Measurements from ENCODE around the gene PREPL. TPM values are rescaled to one million over a fixed set of nuclear protein-coding genes. Genes with fewer than 3 reads are reported as not detected.

PREPL gene
- total and polyA plus RNA-seq, 2 experiments from 2014 or later, result 31.5 to 38.6 TPM

DNA sequence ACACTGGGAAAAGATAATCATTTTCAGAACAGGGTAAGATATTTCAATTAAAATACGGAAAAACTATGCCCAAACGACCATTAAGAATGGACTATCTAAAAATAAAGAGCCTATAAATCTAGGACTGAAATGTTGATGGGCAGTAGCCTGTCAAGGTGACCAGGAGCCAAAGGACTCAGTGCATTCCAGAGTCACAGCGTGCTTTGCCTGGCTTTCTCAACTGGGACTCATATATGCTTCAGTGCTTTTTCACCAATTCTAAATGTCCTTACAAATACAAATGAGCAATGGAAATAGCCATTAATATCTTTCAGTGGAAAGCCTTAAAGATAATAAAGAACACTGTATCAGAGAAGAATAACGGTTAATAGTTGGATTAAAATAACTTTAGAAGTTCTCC lies 35.4 kb downstream of the PREPL start:
- H3K4me2 ChIP-seq (ENCODE audit: unreplicated experiment), result no peak overlapping the region
- peaks cover 15% of the 10 kb centered on the region for H3F3A ChIP-seq (ENCODE audit: insufficient read depth)
- H4K20me1 ChIP-seq (ENCODE audit: insufficient read depth), result no peaks in the 10 kb centered on the region
- no peak overlapping the region for H2AFZ ChIP-seq
- no peaks in the 10 kb centered on the region for H3K27me3 ChIP-seq (replicated peaks; ENCODE audit: insufficient read depth)
- H3K36me3 ChIP-seq (ENCODE audit: low read depth), result peaks cover 46% of the 10 kb centered on the region
- no peaks in the 10 kb centered on the region for H3K79me2 ChIP-seq (ENCODE audit: insufficient read depth)
- no peaks in the 10 kb centered on the region for H3K9me2 ChIP-seq (ENCODE audit: insufficient read depth)
- no peak for DNase-seq
- TF ChIP-seq EZH2 (IDR thresholded peaks at IDR 0.05; ENCODE audit: insufficient read depth, poor library complexity, severe bottlenecking) (no peak), EZH2phosphoT487 (IDR thresholded peaks at IDR 0.05; ENCODE audit: insufficient read depth, low read depth) (no peak)
- H3K9ac ChIP-seq, result no peak overlapping the region
- peaks cover 15% of the 10 kb centered on the region for H3K4me1 ChIP-seq (ENCODE audit: insufficient read depth)
- H3K9me3 ChIP-seq (ENCODE audit: low read depth), result no peaks in the 10 kb centered on the region
- WGBS, 2 experiments (ENCODE audit: low coverage in 1 of 2, low lambda C conversion rate in 2 of 2, missing lambda C conversion rate in 2 of 2), result 87 to 90% methylated on average over 4 of the region's 4 CpGs
- in situ Hi-C loops (cut with MboI), result no loop called here
- H3K27ac ChIP-seq, result no peak overlapping the region
- no peak overlapping the region for H3K4me3 ChIP-seq

DNA sequence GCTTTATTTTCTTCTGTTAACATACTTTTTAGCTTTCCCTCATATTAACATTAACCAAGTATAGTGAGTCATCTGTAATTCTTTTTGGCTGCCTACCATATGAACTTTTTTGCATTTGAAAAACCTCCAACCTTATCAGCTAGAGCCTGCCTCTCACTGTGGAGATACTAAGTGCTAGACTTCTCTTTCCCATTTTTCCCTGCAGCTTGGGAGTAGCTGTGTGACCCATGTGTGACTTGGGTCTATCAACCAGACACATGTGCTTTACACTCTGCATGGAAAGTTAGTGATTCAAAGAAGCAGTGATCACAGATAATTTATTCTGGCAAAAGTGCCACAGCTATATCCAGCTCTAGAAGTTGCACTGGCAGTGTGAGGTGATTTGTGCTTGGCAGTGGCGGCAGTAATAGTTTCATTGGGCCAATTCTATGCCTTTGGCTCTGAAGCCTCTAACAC lies 36.3 kb downstream of the PREPL start:
- Histone ChIP-seq H3K4me2 (ENCODE audit: unreplicated experiment) (peak overlapping the region; percentile 19), H3K9me2 (ENCODE audit: insufficient read depth) (no peaks in the 10 kb centered on the region), H3K79me2 (ENCODE audit: insufficient read depth) (no peaks in the 10 kb centered on the region), H2AFZ (no peak overlapping the region), H3F3A (ENCODE audit: insufficient read depth) (peaks cover 15% of the 10 kb centered on the region), H3K36me3 (ENCODE audit: low read depth) (peaks cover 55% of the 10 kb centered on the region), H3K9ac (no peak overlapping the region), H3K27ac (no peak overlapping the region), H4K20me1 (ENCODE audit: insufficient read depth) (no peaks in the 10 kb centered on the region), H3K4me1 (ENCODE audit: insufficient read depth) (peaks cover 11% of the 10 kb centered on the region; the same call in 1 of the 2 replicates), H3K4me3 (no peak overlapping the region), H3K9me3 (ENCODE audit: low read depth) (no peaks in the 10 kb centered on the region), H3K27me3 (replicated peaks; ENCODE audit: insufficient read depth) (no peaks in the 10 kb centered on the region)
- TF ChIP-seq EZH2 (IDR thresholded peaks at IDR 0.05; ENCODE audit: insufficient read depth, poor library complexity, severe bottlenecking) (no peak), EZH2phosphoT487 (IDR thresholded peaks at IDR 0.05; ENCODE audit: insufficient read depth, low read depth) (no peak)
- in situ Hi-C loops (cut with MboI), result no loop called here
- peak; percentile 59 for DNase-seq
- WGBS, 2 experiments (ENCODE audit: low coverage in 1 of 2, low lambda C conversion rate in 2 of 2, missing lambda C conversion rate in 2 of 2), result 32 to 39% methylated on average over 1 of the region's 1 CpG

GRCh38 chr2:44321360-44321759 lies 39.9 kb downstream of the PREPL start:
- H3K9me2 ChIP-seq (ENCODE audit: insufficient read depth), result no peaks in the 10 kb centered on the region
- in situ Hi-C loops (cut with MboI), result no loop called here
- no peak overlapping the region for H3K4me2 ChIP-seq (ENCODE audit: unreplicated experiment)
- WGBS, 2 experiments (ENCODE audit: low coverage in 1 of 2, low lambda C conversion rate in 2 of 2, missing lambda C conversion rate in 2 of 2), result 95 to 98% methylated on average over 5 of the region's 5 CpGs
- H3K4me1 ChIP-seq (ENCODE audit: insufficient read depth), result peaks cover 11% of the 10 kb centered on the region; the same call in 1 of the 2 replicates
- peaks cover 69% of the 10 kb centered on the region for H3K36me3 ChIP-seq (ENCODE audit: low read depth)
- TF ChIP-seq EZH2 (IDR thresholded peaks at IDR 0.05; ENCODE audit: insufficient read depth, poor library complexity, severe bottlenecking), result no peak
- TF ChIP-seq EZH2phosphoT487 (IDR thresholded peaks at IDR 0.05; ENCODE audit: insufficient read depth, low read depth), result no peak
- H3K9me3 ChIP-seq (ENCODE audit: low read depth), result no peaks in the 10 kb centered on the region
- H3F3A ChIP-seq (ENCODE audit: insufficient read depth), result peaks cover 15% of the 10 kb centered on the region
- DNase-seq, result no peak
- H3K27me3 ChIP-seq (replicated peaks; ENCODE audit: insufficient read depth), result no peaks in the 10 kb centered on the region
- H2AFZ ChIP-seq, result no peak overlapping the region
- H4K20me1 ChIP-seq (ENCODE audit: insufficient read depth), result no peaks in the 10 kb centered on the region
- H3K79me2 ChIP-seq (ENCODE audit: insufficient read depth), result no peaks in the 10 kb centered on the region
- no peak overlapping the region for H3K9ac ChIP-seq
- H3K4me3 ChIP-seq, result no peak overlapping the region
- no peak overlapping the region for H3K27ac ChIP-seq

DNA sequence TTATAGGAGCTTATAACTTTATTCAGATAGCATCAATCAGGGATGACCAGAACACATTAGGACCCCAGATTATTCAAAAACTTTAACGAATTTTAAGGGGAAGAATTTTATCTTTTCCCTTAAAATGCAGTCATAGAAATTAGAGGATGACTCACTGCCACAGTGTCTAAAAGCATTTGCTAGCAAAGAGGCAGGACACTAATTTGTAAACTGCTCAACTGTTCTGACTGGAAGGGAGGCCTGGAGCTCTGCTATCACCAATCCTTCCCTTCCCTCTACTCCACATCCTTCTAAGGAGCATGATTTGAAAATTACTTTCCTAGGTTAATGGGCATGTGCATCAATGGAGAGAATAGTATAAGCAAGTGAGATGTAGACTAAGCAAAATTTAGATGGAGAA lies 40.5 kb downstream of the PREPL start:
- no peak overlapping the region for H2AFZ ChIP-seq
- H4K20me1 ChIP-seq (ENCODE audit: insufficient read depth), result no peaks in the 10 kb centered on the region
- H3K36me3 ChIP-seq (ENCODE audit: low read depth), result peaks cover 72% of the 10 kb centered on the region
- H3F3A ChIP-seq (ENCODE audit: insufficient read depth), result peaks cover 14% of the 10 kb centered on the region
- H3K27me3 ChIP-seq (replicated peaks; ENCODE audit: insufficient read depth), result no peaks in the 10 kb centered on the region
- H3K4me3 ChIP-seq, result no peak overlapping the region
- no peak overlapping the region for H3K9ac ChIP-seq
- H3K27ac ChIP-seq, result no peak overlapping the region
- H3K9me3 ChIP-seq (ENCODE audit: low read depth), result no peaks in the 10 kb centered on the region
- 95 to 98% methylated on average over 1 of the region's 1 CpG for WGBS, 2 experiments (ENCODE audit: low coverage in 1 of 2, low lambda C conversion rate in 2 of 2, missing lambda C conversion rate in 2 of 2)
- no peaks in the 10 kb centered on the region for H3K79me2 ChIP-seq (ENCODE audit: insufficient read depth)
- no peak overlapping the region for H3K4me2 ChIP-seq (ENCODE audit: unreplicated experiment)
- in situ Hi-C loops (cut with MboI), result no loop called here
- peak; percentile 8 for DNase-seq
- TF ChIP-seq EZH2 (IDR thresholded peaks at IDR 0.05; ENCODE audit: insufficient read depth, poor library complexity, severe bottlenecking), result no peak
- no peak for TF ChIP-seq EZH2phosphoT487 (IDR thresholded peaks at IDR 0.05; ENCODE audit: insufficient read depth, low read depth)
- peaks cover 11% of the 10 kb centered on the region; the same call in 1 of the 2 replicates for H3K4me1 ChIP-seq (ENCODE audit: insufficient read depth)
- H3K9me2 ChIP-seq (ENCODE audit: insufficient read depth), result no peaks in the 10 kb centered on the region

- in situ Hi-C loops (cut with MboI), result no loop called here
- no peak overlapping the region for H3K4me3 ChIP-seq
- no peaks in the 10 kb centered on the region for H3K4me1 ChIP-seq (ENCODE audit: insufficient read depth)
- H3K4me2 ChIP-seq (ENCODE audit: unreplicated experiment), result no peak overlapping the region
- H3K9ac ChIP-seq, result no peak overlapping the region
- no peaks in the 10 kb centered on the region for H3K27me3 ChIP-seq (replicated peaks; ENCODE audit: insufficient read depth)
- DNase-seq, result no peak
- no peaks in the 10 kb centered on the region for H3K79me2 ChIP-seq (ENCODE audit: insufficient read depth)
- H3K9me2 ChIP-seq (ENCODE audit: insufficient read depth), result no peaks in the 10 kb centered on the region
- peaks cover 66% of the 10 kb centered on the region for H3K36me3 ChIP-seq (ENCODE audit: low read depth)
- no peaks in the 10 kb centered on the region for H3K9me3 ChIP-seq (ENCODE audit: low read depth)
- TF ChIP-seq EZH2 (IDR thresholded peaks at IDR 0.05; ENCODE audit: insufficient read depth, poor library complexity, severe bottlenecking) (no peak), EZH2phosphoT487 (IDR thresholded peaks at IDR 0.05; ENCODE audit: insufficient read depth, low read depth) (no peak)
- H3F3A ChIP-seq (ENCODE audit: insufficient read depth), result no peaks in the 10 kb centered on the region; the same call in 1 of the 2 replicates
- no peak overlapping the region for H3K27ac ChIP-seq
- H4K20me1 ChIP-seq (ENCODE audit: insufficient read depth), result no peaks in the 10 kb centered on the region
- no peak overlapping the region for H2AFZ ChIP-seq
Observed at GRCh38 chr2:44315945-44316344, 45.3 kb downstream of the PREPL start.
